HG03442 (cell line): ENCODE data around the gene ENGASE.

Experiments
- ATAC-seq: cut with Tn5 transposase; IDR thresholded peaks from one replicate; pipeline ENCODE4 v1.9.1; 2021; ENCODE audit warnings: mild to moderate bottlenecking, moderate library complexity; ENCODE audit not compliant: unreplicated experiment

Gene ENGASE

GRCh38 chr17:79039171-79039570 lies 35.5 kb upstream of the ENGASE start:
- ATAC-seq: no peak

- no peak for ATAC-seq
Observed at GRCh38 chr17:79039886-79040285, 34.7 kb upstream of the ENGASE start.

- no peak for ATAC-seq
Observed at GRCh38 chr17:79041041-79041570, 33.5 kb upstream of the ENGASE start.

- ATAC-seq: no peak
Observed at GRCh38 chr17:79041723-79042420, 32.8 kb upstream of the ENGASE start.

- no peak for ATAC-seq
Observed at GRCh38 chr17:79042421-79043190, 32.0 kb upstream of the ENGASE start.

- no peak for ATAC-seq
Observed at GRCh38 chr17:79043191-79043930, 31.3 kb upstream of the ENGASE start.

- ATAC-seq: no peak
Observed at GRCh38 chr17:79043931-79044320, 30.7 kb upstream of the ENGASE start.

- ATAC-seq: no peak
Observed at GRCh38 chr17:79044462-79044861, 30.2 kb upstream of the ENGASE start.

GRCh38 chr17:79045001-79045729 lies 29.5 kb upstream of the ENGASE start:
- ATAC-seq: no peak

GRCh38 chr17:79045842-79046196 lies 28.8 kb upstream of the ENGASE start:
- ATAC-seq: no peak

GRCh38 chr17:79046197-79046915 lies 28.3 kb upstream of the ENGASE start:
- ATAC-seq: no peak

GRCh38 chr17:79046916-79047280 lies 27.7 kb upstream of the ENGASE start:
- no peak for ATAC-seq

GRCh38 chr17:79047291-79047920 lies 27.2 kb upstream of the ENGASE start:
- no peak for ATAC-seq

GRCh38 chr17:79047923-79048825 lies 26.4 kb upstream of the ENGASE start:
- ATAC-seq: no peak

- no peak for ATAC-seq
Observed at GRCh38 chr17:79048826-79049755, 25.5 kb upstream of the ENGASE start.

GRCh38 chr17:79049821-79050220 lies 24.8 kb upstream of the ENGASE start:
- ATAC-seq: no peak

- ATAC-seq: no peak
Observed at GRCh38 chr17:79050551-79050950, 24.1 kb upstream of the ENGASE start.

GRCh38 chr17:79051306-79051705 lies 23.3 kb upstream of the ENGASE start:
- no peak for ATAC-seq
